Astrocyte (in vitro differentiated cells and primary cell): ENCODE measurements around the gene GJD4. TPM values are rescaled to one million over a fixed set of nuclear protein-coding genes. Genes with fewer than 3 reads are reported as not detected.
A peak's percentile ranks its signal among the peaks of the same experiment; 100 is the strongest.

ENCODE experiments used
- DNase-seq: peaks from one replicate; pipeline ENCODE4 v3.0.0-alpha.2; 2010; ENCODE audit warnings: low read depth
- FAIRE-seq: peaks from 2 replicates; lab custom pipeline; 2011; peaks lifted over from hg19 to GRCh38; lab: Jason Lieb, UNC
- H2AFZ ChIP-seq: 2 replicates; pipeline ENCODE4 v1.6.0; 2012; ENCODE audit warnings: low read depth, low read length, inconsistent platforms
- H3K27ac ChIP-seq: 2 replicates; pipeline ENCODE4 v1.5.1; 2011; ENCODE audit warnings: low read depth, low read length, inconsistent platforms
- H3K27me3 ChIP-seq: 2 replicates; pipeline ENCODE4 v1.6.0; 2011; ENCODE audit warnings: low read length, inconsistent platforms; ENCODE audit not compliant: insufficient read depth
- H3K36me3 ChIP-seq: 2 replicates; pipeline ENCODE4 v1.5.1; 2011; ENCODE audit warnings: low read length, inconsistent platforms; ENCODE audit not compliant: insufficient read depth
- H3K4me1 ChIP-seq: 2 replicates; pipeline ENCODE4 v1.5.1; 2011; ENCODE audit warnings: low read length, inconsistent platforms; ENCODE audit not compliant: insufficient read depth
- H3K4me2 ChIP-seq: 2 replicates; pipeline ENCODE4 v1.6.0; 2012; ENCODE audit warnings: low read length, inconsistent platforms
- H3K4me3 ChIP-seq: 2 replicates; pipeline ENCODE4 v1.5.1; 2011; ENCODE audit warnings: low read depth, mild to moderate bottlenecking, low read length, inconsistent platforms; ENCODE audit not compliant: insufficient read depth
- H3K79me2 ChIP-seq: 2 replicates; pipeline ENCODE4 v1.6.0; 2012; ENCODE audit warnings: mild to moderate bottlenecking, low read length, inconsistent platforms; ENCODE audit not compliant: insufficient read depth
- H3K9ac ChIP-seq: 2 replicates; pipeline ENCODE4 v1.6.0; 2012; ENCODE audit warnings: mild to moderate bottlenecking, low read length, inconsistent platforms
- H3K9me3 ChIP-seq: 2 replicates; pipeline ENCODE4 v1.5.1; 2012; ENCODE audit warnings: low read depth, mild to moderate bottlenecking, low read length, inconsistent platforms; ENCODE audit not compliant: insufficient read depth
- H4K20me1 ChIP-seq: 2 replicates; pipeline ENCODE4 v1.6.0; 2012; ENCODE audit warnings: low read length, inconsistent platforms; ENCODE audit not compliant: insufficient read depth
- H3K27ac Mint-ChIP-seq: one replicate; pipeline ENCODE4 v1.8.0; 2021; ENCODE audit warnings: mild to moderate bottlenecking, mixed read lengths; ENCODE audit not compliant: unreplicated experiment
- H3K27me3 Mint-ChIP-seq: one replicate; pipeline ENCODE4 v1.8.0; 2021; ENCODE audit warnings: low read depth, mixed read lengths; ENCODE audit not compliant: unreplicated experiment
- H3K36me3 Mint-ChIP-seq: one replicate; pipeline ENCODE4 v1.8.0; 2021; ENCODE audit warnings: low read depth, mixed read lengths; ENCODE audit not compliant: unreplicated experiment
- H3K4me1 Mint-ChIP-seq: one replicate; pipeline ENCODE4 v1.8.0; 2021; ENCODE audit warnings: low read depth, mixed read lengths; ENCODE audit not compliant: unreplicated experiment
- H3K4me3 Mint-ChIP-seq: one replicate; pipeline ENCODE4 v1.8.0; 2021; ENCODE audit warnings: mild to moderate bottlenecking, moderate library complexity, mixed read lengths; ENCODE audit not compliant: unreplicated experiment
- H3K9me3 Mint-ChIP-seq: one replicate; pipeline ENCODE4 v1.8.0; 2021; ENCODE audit warnings: mild to moderate bottlenecking, mixed read lengths; ENCODE audit not compliant: unreplicated experiment
- EZH2 ChIP-seq: IDR thresholded peaks from 2 replicates; pipeline ENCODE4 v1.6.1; 2012; ENCODE audit warnings: mild to moderate bottlenecking, low read length, inconsistent platforms; ENCODE audit not compliant: insufficient read depth
- total RNA-seq: library from RNA; stranded (reverse); gene quantifications from 2 replicates; pipeline ENCODE4 v1.2.1, GENCODE V29; 2021
- TF ChIP-seq, protein P1 (sequence below): IDR thresholded peaks from 2 replicates; pipeline ENCODE4 v1.5.1; 2011; ENCODE audit warnings: low read depth, mild to moderate bottlenecking, inconsistent platforms, low read length, moderate library complexity; ENCODE audit not compliant: insufficient read depth

Gene GJD4
- total RNA-seq, 1 donor from 2014 or later, result not detected

DNA sequence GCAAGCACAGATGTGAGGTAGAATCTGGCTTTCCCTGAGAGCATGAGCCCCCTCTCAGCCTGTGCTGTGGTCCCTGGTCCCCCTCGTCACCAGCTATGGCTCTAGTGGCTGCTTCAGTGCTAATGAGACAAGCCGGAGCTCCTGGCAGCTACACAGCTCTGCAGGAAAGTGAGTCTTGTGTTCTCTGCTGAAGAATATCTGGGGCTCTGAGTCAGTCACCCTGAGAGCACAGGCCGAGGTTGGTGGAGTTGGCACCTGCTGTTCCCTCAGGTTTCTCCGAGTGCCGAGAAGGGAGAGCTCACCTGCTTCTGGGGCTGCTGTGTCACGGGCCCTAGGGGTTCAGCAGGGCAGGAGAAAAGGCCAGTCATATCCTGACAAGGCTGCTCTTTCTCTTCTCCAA lies 37.2 kb upstream of the GJD4 start:
- FAIRE-seq, result no peak
- DNase-seq, result no peak
- Histone ChIP-seq H3K4me3 (no peak overlapping the region), H3K79me2 (peaks cover 4% of the 10 kb centered on the region), H2AFZ (no peak overlapping the region), H3K4me2 (no peak overlapping the region), H3K4me1 (peaks cover 27% of the 10 kb centered on the region), H3K36me3 (no peaks in the 10 kb centered on the region), H3K9ac (no peak overlapping the region), H4K20me1 (no peaks in the 10 kb centered on the region), H3K9me3 (no peaks in the 10 kb centered on the region), H3K27ac (no peak overlapping the region), H3K27me3 (no peaks in the 10 kb centered on the region)
- Mint-ChIP-seq H3K4me1 (peaks cover 14% of the 10 kb centered on the region), H3K4me3 (no peak overlapping the region), H3K9me3 (no peaks in the 10 kb centered on the region), H3K27ac (no peak overlapping the region), H3K36me3 (peaks cover 6% of the 10 kb centered on the region), H3K27me3 (no peaks in the 10 kb centered on the region)
- no peak for TF ChIP-seq EZH2

DNA sequence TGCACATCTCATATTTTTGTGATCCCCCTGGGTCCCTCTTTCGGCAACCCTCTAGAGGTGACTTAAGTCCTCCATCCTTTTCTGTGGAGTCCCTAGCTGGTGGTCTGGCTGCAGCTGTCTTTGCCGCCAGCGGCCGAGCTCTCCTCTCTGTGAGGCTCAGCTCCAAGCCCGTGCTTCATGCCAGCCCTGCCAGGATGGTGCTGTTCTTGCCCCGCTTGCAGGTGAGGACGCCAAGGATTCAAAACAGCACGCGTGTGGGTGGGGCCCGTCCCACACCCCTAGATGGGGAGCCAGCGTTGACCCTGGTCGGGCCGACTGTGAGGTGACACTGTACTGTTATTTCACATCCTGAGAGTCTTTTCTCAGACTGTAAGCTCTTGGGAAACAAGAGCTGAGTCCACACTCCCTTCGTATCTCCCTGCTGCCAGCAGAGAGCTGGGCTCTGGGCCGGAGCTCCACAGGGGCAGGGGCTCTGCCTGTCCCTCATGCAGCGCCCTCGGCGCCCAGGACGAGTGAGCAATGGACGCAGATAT lies 36.6 kb upstream of the GJD4 start:
- H3K36me3 Mint-ChIP-seq, result peaks cover 6% of the 10 kb centered on the region
- H3K9me3 ChIP-seq, result no peaks in the 10 kb centered on the region
- H4K20me1 ChIP-seq, result no peaks in the 10 kb centered on the region
- no peak overlapping the region for H3K4me3 Mint-ChIP-seq
- no peaks in the 10 kb centered on the region for H3K9me3 Mint-ChIP-seq
- FAIRE-seq, result no peak
- H3K4me1 ChIP-seq, result peaks cover 28% of the 10 kb centered on the region
- no peak overlapping the region for H3K4me3 ChIP-seq
- H3K4me2 ChIP-seq, result no peak overlapping the region
- peaks cover 4% of the 10 kb centered on the region for H3K79me2 ChIP-seq
- no peak overlapping the region for H3K27ac Mint-ChIP-seq
- no peaks in the 10 kb centered on the region for H3K36me3 ChIP-seq
- peaks cover 11% of the 10 kb centered on the region for H3K4me1 Mint-ChIP-seq
- no peaks in the 10 kb centered on the region for H3K27me3 Mint-ChIP-seq
- no peak overlapping the region for H3K9ac ChIP-seq
- no peak overlapping the region for H3K27ac ChIP-seq
- DNase-seq, result no peak
- no peaks in the 10 kb centered on the region for H3K27me3 ChIP-seq
- no peak for TF ChIP-seq EZH2
- TF ChIP-seq, protein P1, sequence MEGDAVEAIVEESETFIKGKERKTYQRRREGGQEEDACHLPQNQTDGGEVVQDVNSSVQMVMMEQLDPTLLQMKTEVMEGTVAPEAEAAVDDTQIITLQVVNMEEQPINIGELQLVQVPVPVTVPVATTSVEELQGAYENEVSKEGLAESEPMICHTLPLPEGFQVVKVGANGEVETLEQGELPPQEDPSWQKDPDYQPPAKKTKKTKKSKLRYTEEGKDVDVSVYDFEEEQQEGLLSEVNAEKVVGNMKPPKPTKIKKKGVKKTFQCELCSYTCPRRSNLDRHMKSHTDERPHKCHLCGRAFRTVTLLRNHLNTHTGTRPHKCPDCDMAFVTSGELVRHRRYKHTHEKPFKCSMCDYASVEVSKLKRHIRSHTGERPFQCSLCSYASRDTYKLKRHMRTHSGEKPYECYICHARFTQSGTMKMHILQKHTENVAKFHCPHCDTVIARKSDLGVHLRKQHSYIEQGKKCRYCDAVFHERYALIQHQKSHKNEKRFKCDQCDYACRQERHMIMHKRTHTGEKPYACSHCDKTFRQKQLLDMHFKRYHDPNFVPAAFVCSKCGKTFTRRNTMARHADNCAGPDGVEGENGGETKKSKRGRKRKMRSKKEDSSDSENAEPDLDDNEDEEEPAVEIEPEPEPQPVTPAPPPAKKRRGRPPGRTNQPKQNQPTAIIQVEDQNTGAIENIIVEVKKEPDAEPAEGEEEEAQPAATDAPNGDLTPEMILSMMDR, result no peak
- no peak overlapping the region for H2AFZ ChIP-seq

DNA sequence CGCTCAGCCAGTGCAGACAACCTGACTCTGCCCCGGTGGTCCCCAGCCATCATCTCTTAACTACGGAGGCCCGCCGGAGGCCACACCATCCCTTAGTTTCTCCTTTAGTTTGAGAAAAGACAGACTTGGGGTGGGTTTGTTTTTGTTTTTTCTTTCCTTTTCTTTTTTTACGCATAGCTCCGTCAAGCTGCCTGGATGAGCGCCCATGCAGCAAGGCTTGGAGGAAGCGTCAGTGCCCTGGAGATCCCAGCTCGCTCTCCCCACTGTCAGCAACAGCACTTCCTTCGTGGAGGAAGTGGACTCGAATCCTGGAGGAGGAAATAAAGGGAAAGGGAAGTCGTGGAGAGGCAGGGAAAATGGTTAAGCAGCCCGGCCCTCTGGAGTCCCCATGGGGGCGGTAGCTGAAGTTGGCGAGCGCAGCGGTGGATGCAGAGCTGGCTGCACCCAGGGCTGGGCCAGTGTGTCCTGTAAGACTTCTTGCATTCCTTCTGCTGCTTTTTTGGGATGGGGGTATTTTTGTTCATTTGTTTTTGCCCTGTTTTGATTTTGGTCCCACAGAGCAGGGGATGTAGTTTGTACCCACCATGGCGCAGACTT lies 35.9 kb upstream of the GJD4 start:
- peaks cover 10% of the 10 kb centered on the region for H3K4me1 Mint-ChIP-seq
- Histone ChIP-seq H3K36me3 (no peaks in the 10 kb centered on the region), H2AFZ (no peak overlapping the region), H3K9me3 (no peaks in the 10 kb centered on the region), H3K4me3 (no peak overlapping the region), H3K4me1 (peaks cover 31% of the 10 kb centered on the region), H3K27ac (no peak overlapping the region), H3K79me2 (peaks cover 4% of the 10 kb centered on the region), H3K27me3 (no peaks in the 10 kb centered on the region), H3K4me2 (no peak overlapping the region), H3K9ac (no peak overlapping the region), H4K20me1 (no peaks in the 10 kb centered on the region)
- no peak for TF ChIP-seq EZH2
- TF ChIP-seq, protein P1, result no peak
- peaks cover 6% of the 10 kb centered on the region for H3K36me3 Mint-ChIP-seq
- H3K27ac Mint-ChIP-seq, result peak overlapping the region; percentile 42
- H3K27me3 Mint-ChIP-seq, result no peaks in the 10 kb centered on the region
- H3K9me3 Mint-ChIP-seq, result no peaks in the 10 kb centered on the region
- no peak overlapping the region for H3K4me3 Mint-ChIP-seq
- DNase-seq (no peak), FAIRE-seq (no peak)
